ENCODE measurements around the gene ZNF14.

DNA sequence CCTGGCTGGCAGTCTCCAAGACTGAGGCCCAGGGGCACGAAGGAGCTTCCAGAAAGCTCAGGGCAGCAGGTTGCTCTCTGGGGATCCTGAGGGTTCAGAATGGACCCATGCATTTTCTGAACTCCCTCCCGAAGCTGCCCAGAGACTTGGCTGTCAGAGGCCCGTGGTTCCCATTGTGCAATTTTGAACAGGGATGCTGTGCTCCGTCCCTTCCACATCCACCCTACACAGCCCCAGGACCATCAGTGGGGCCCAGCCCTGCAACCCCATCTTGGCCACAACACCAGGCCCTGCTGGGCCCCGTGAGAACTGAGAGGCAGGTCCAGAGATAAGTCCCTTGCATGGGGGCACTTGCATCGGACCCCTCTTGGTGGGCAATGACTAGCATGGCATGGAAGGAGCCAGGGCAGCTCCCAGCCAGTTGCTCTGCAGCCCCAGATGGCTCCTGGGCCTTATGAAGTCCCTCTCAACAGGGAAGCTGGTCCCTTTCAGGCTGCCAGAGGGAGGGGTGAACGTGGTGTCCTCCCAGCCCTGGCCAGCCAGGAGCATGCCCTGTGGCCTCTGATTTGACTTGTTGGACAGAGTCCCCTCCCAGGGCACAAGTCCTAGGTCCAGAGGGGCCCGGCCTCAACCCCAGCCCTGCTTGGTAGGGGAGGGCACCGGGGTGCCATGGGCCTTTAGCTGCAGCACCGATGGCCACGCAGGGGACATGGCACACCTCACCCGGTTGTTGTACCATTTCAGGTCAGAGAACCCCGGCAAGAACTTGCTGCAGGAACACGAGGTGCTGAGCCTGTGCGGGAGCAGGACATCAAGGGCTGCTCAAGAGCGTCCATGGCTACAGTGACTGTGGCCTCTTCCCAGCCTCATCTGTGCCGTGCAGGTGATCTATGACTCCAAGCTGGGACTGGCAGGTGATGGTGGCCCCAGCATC, 17.3 kb upstream of the ZNF14 start:
- TF ChIP-seq, protein P1, sequence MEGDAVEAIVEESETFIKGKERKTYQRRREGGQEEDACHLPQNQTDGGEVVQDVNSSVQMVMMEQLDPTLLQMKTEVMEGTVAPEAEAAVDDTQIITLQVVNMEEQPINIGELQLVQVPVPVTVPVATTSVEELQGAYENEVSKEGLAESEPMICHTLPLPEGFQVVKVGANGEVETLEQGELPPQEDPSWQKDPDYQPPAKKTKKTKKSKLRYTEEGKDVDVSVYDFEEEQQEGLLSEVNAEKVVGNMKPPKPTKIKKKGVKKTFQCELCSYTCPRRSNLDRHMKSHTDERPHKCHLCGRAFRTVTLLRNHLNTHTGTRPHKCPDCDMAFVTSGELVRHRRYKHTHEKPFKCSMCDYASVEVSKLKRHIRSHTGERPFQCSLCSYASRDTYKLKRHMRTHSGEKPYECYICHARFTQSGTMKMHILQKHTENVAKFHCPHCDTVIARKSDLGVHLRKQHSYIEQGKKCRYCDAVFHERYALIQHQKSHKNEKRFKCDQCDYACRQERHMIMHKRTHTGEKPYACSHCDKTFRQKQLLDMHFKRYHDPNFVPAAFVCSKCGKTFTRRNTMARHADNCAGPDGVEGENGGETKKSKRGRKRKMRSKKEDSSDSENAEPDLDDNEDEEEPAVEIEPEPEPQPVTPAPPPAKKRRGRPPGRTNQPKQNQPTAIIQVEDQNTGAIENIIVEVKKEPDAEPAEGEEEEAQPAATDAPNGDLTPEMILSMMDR (IDR thresholded peaks at IDR 0.05), result no peak
- TF ChIP-seq POLR2A (IDR thresholded peaks at IDR 0.05), result no peak

Data from breast epithelium (tissue), 3 donors.